GM21367 (cell line): ENCODE data around the gene KLK8.

Source experiments
- ATAC-seq: cut with Tn5 transposase; IDR thresholded peaks from one replicate; pipeline ENCODE4 v1.9.1; 2021; ENCODE audit not compliant: unreplicated experiment

Gene KLK8

DNA sequence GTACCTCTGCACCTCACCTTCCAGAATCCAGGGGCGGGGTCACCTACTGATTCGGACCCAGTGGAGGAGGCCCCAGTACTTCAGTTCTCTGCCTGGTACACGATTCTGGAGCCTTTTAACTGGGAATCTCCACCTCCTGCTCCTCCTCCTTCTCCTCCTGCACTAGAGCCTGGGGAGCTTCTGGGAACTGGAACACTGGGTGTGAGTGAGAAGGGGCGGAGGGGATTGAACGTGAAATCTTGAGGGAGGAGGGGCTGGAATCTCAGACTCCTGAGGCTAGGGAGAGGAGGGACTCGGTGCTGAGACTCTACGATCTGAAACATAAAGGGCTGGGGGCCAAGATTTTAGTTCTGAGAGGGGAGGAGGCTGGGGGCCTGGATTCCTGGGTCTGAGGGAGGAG is at the start of gene KLK8:
Gene KLK8, minus strand, starts transcription at position 90 of the 400 bp plus-strand sequence. CDS start 437 bp downstream, outside the sequence.
- ATAC-seq: no peak

DNA sequence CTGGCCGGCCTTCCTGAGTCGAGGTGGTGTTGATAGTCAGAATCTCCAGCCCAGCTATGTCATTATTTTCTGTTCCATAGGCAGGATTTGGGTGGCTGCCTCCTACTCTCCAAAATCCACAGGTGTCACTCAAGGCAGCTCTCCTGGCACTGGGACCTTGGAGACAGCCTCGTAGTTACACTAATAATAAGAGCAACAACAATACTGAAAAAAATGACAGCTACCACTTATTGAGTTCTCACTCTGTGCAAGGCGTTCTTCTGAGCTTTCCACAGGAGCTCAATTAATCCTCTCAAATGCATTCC is 45.6 kb upstream of the KLK8 start:
- no peak for ATAC-seq

- no peak for ATAC-seq
Measured at GRCh38 chr19:51044327-51044726, 42.9 kb upstream of the KLK8 start.

- ATAC-seq: no peak
Measured at GRCh38 chr19:51043497-51043896, 42.1 kb upstream of the KLK8 start.

GRCh38 chr19:51040151-51040550 is 38.7 kb upstream of the KLK8 start:
- ATAC-seq: no peak

- no peak for ATAC-seq
Measured at GRCh38 chr19:51036519-51036918, 35.1 kb upstream of the KLK8 start.

DNA sequence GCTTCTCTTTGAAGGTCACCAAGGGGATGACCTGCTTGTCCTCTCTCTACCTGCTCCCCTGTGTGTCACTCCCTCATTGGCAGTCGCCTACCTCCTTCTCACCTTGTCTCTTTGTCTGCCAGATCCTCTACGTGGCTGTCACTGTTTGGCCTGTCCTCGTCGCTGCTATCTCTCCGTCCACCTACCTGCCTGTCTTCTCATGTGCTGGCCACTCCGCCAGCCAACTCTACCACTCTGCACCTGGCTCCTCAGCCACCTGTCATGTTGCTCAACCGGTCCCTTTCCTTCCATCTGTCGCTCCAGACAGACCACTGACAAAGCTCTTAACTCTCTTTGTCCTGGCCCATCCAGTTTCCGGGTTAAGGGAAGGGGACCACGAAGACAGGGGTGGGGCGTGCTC is 33.3 kb upstream of the KLK8 start, which contains the start of gene KLK12:
Gene KLK12, minus strand, starts transcription at position 299 of the 400 bp plus-strand sequence. CDS start 381 bp downstream, outside the sequence.
- ATAC-seq: no peak

- ATAC-seq: no peak
Measured at GRCh38 chr19:51031880-51032225, 30.4 kb upstream of the KLK8 start.

GRCh38 chr19:51031220-51031879 is 29.9 kb upstream of the KLK8 start:
- ATAC-seq: no peak

DNA sequence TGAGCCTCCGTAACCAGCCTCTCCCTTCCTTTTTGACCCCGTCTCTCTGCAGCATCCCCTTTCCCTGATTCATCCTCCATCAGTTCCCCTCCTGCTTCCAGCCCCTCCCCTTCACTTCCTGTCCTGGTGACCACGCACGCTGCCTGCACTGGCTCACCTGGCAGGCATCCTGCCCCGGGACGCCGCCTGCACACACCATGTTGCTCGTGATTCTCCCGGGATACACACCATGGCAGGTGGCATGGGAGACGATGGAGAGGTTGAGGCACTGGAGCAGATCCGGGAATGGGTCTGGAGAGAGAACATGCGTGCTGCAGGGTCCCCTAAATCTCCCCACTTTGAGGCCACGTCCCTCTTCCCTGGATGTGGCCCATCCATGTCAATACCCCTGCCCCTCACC is 29.2 kb upstream of the KLK8 start:
- no peak for ATAC-seq

GRCh38 chr19:51029718-51030117 is 28.3 kb upstream of the KLK8 start:
- no peak for ATAC-seq

- ATAC-seq: no peak
Measured at GRCh38 chr19:51027873-51028272, 26.5 kb upstream of the KLK8 start.

GRCh38 chr19:51027126-51027806 is 25.9 kb upstream of the KLK8 start:
- ATAC-seq: no peak

GRCh38 chr19:51026554-51026831 is 25.1 kb upstream of the KLK8 start, which contains the start of gene KLK11:
Gene KLK11 (minus strand): TSS chr19:51026616. CDS start chr19:51025631, 985 bp downstream.
- no peak for ATAC-seq

GRCh38 chr19:51025809-51026553 is 24.6 kb upstream of the KLK8 start:
- no peak for ATAC-seq

- ATAC-seq: no peak
Measured at GRCh38 chr19:51025401-51025800, 24.0 kb upstream of the KLK8 start.

DNA sequence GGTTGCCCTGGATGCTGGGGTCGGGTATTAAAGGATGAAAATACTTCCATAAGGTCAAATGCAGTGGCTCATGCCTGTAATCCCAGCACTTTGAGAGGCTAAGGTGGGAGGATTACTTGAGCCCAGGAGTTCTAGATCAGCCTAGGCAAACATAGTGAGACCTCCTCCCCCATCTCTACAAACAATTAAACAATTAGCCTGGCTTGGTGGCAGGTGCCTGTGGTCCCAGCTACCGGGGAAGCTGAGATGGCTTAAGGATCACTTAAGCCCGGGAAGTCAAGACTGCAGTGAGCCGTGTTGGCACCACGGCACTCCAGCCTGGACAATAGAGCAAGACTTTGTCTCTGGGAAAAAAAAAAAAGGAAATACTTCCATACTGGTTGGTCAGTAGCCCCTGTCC is 23.5 kb upstream of the KLK8 start:
- no peak for ATAC-seq

DNA sequence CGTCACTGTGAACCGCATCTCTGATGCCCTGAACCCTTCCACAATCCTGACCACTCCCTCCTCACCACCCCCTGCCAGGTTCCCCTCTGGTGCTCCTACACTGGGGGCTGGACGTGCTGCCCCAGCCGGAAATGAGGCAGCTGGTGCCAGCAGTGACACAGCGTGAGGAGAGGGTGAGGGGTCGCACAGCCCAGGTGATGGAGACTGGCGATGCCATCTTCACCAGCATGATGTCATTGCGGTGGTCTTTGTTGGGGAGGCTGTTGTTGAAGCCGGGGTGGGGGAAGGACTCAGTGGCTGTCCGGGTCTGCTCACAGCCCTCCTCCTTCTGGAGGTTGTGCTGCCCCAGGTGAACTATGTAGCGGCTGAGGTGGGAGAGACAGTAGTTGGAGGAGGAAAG is 22.5 kb upstream of the KLK8 start:
- ATAC-seq: no peak

GRCh38 chr19:51022526-51022925 is 21.1 kb upstream of the KLK8 start:
- ATAC-seq: no peak

- ATAC-seq: no peak
Measured at GRCh38 chr19:51020988-51021651, 19.7 kb upstream of the KLK8 start.

GRCh38 chr19:51019544-51019925 is 18.1 kb upstream of the KLK8 start, which contains the start of gene KLK10:
Gene KLK10 (minus strand): TSS chr19:51019709. CDS start chr19:51019130, 579 bp downstream.
- ATAC-seq: no peak
